Embryonic facial prominence (tissue), 1 donor: Measurements from ENCODE around the gene ZNF497.
"Not testable (repeated sequence)": the region's sequence is repeated elsewhere in the genome, so short reads cannot be mapped to it uniquely, and the experiment has no call there.

Experiments
- DNase-seq: peaks from one replicate; pipeline ENCODE4 v3.0.0-alpha.2; 2016; ENCODE audit errors: extremely low spot score

The ZNF497 gene

GRCh38 chr19:58362272-58362994 lies at the start of gene ZNF497:
Gene ZNF497 (minus strand): TSS chr19:58362751. CDS start chr19:58357635, 5,116 bp downstream.
- peak; percentile 86 for DNase-seq

DNA sequence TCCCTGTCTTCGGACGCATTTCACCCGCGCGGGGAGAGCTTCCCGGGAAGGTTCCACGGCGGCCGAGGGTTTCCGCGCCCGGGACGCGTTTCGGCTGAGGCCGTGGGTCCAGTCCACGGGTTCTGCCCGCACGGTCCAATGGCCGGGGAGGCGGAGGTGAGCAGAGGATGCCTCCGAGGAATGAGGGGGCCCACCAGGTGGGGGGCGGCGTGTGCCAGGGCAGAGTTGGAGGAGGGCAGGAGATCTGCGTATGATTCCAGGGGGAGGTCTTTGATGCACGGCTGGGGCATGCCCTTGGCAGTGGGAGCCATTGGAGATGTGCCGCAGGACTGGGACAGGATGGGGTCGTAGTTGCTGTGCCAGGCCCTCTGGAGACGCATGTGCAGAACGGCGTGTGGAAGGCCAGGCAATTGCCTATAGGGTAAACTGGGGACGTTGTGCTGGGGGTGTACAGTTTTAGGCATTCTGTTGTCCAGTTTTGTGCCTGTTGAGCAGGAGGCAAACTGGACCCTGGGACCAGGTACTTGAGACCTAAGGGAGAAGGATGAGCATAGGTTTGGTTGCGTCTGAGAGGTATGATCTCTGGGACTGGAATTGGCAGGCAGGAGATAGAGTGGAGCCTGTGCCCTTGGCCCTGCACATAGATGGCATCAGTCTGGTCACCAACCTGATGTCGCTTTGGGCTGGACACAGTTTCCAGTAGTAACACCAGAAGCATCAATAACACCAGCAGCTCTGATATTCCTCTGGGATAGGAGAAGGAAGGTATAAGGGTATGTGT lies 46.6 kb upstream of the ZNF497 start:
- no peak for DNase-seq

- DNase-seq, result peak; percentile 97
Observed at GRCh38 chr19:58408152-58409009, 45.8 kb upstream of the ZNF497 start, which contains the start of gene ZNF584. Gene ZNF584 (plus strand): TSS chr19:58408649. CDS start chr19:58409148, 499 bp downstream.

DNA sequence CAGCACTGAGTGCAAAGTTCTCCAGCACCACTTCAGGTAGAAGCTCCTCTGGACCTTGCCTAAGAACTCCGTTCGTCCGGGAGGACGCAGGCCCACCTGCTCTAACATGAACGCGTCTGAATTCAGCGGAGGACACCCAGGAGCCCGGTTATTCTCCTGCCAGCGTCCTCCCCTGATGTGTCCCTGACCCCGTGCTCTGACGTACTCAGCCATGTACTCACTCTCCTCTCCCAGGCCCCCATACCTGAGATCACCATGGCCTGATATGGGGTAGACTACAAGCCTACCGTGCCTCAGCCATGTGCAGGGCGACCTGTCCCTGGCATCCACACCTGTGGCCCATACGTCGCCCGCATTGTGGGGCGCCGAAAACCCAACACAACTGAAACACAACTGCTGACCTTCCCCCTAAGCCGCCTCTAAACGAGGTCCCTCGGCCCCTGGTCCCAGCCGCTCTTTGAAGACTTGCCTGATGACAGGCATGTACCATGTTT lies 45.2 kb upstream of the ZNF497 start:
- DNase-seq, result no peak

- no peak for DNase-seq
Observed at GRCh38 chr19:58406818-58407657, 44.5 kb upstream of the ZNF497 start.

- not testable (repeated sequence) for DNase-seq
Observed at GRCh38 chr19:58403920-58404478, 41.4 kb upstream of the ZNF497 start.

DNA sequence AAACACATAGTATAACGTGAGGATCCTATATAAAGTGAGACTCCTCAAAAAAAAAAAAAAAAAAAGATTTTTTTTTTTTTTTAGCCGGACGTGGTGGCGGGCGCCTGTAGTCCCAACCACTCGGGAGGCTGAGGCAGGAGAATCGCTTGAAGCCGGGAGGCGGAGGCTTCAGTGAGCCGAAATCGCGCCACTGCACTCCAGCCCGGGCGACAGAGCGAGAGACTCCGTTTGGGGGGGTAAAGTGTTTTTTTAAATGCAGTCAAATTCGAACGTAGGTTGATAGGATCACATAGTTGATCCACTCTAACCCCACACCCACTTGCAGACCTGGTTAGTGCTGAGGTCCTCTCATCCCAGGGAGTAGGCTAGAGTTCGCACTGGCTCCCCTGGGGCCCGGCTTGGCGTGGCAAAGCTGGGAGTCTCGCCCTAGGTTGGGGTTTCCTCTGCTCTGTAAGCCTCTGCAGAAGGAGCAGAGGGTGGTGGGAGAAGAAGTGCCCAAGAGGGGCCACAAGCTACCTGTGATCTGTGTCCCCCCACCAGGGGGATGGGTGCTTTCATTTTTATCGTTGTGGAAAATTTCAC lies 39.4 kb upstream of the ZNF497 start:
- DNase-seq, result no peak

- peak; percentile 99 for DNase-seq
Observed at GRCh38 chr19:58400916-58401839, 38.6 kb upstream of the ZNF497 start.

GRCh38 chr19:58400316-58400915 lies 37.9 kb upstream of the ZNF497 start:
- DNase-seq, result no peak

GRCh38 chr19:58399903-58400302 lies 37.4 kb upstream of the ZNF497 start:
- no peak for DNase-seq

DNA sequence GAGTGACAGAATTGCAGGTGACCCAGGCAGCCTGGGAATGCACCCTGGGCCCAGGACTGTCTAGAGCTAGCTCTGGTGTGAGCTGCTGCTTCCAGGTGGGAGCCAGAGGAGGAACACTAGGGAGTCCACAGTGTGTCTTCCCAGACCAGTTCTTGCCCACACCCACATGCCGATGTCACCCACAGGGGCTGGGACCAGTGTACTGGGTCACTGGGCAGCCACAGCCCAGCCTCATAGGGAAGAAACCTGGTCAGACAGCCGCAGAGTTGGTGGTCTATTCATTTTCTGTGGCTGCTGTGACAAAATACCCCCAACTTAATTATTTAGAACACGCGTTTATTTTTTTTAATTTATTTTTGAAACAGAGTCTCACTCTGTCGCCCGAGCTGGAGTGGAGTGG lies 36.0 kb upstream of the ZNF497 start:
- no peak for DNase-seq

GRCh38 chr19:58398087-58398486 lies 35.5 kb upstream of the ZNF497 start:
- DNase-seq, result no peak

DNA sequence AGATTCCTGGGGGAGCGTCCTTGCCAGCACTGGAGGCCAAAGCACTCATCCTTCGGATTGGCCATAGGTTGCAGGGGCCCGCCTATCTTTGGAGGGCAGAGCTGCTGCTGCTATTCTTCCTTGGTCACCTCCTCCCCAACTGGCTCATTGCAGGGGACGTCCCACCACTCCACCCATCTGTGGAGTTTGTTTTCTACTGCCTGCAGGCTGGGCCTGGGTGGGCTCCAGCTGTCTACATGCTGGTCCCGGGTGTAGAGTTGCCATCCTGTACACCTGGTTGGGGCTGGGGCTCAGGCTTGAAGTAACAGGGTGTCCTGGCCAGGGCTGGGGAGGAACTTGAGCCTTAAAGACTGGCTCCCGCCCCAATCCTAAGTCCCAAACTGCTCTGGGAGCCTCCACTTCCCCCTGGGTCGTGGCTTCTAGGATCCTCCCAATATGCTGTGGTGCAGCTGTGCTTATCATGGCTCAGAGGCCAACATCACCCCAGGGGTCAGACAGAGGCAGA lies 35.0 kb upstream of the ZNF497 start:
- no peak for DNase-seq

DNA sequence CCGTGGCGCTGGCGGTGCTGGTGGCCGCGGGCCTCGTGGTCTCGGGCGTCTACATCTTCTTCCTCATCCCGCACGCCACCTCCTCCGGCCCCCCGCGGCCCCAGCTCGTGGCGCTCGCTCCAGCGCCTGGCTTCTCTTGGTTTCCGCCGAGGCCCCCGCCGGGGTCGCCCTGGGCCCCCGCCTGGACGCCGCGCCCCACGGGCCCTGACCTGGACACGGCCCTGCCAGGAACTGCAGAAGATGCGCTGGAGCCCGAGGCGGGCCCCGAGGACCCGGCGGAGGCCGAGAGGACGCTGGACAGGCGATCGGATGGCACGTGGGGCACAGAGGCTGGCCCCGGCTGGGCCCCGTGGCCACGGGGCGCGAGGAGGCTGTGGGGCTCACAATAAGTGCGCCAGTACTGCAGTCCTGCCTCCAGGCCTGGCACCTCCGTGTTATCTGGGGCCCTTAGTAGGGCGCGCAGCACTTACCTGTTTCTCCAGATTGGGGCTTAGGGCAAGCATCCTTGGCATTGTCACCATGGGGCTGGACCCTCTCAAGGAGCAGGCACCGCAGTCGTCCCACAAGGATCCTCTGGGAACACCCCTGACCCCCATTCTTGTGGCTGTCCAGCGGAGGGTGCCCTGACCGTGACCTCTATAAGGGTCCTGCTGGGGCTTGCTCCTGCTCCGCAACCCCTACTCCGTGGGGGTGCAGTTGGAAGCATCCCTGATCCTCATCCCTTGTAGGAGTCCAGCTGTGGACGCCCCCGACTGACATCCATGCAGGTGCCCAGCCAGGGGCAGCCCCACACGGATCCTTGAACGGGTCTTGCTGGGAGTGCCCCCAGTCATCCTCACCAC lies 34.4 kb upstream of the ZNF497 start:
- no peak for DNase-seq

- no peak for DNase-seq
Observed at GRCh38 chr19:58395979-58396627, 33.6 kb upstream of the ZNF497 start.

DNA sequence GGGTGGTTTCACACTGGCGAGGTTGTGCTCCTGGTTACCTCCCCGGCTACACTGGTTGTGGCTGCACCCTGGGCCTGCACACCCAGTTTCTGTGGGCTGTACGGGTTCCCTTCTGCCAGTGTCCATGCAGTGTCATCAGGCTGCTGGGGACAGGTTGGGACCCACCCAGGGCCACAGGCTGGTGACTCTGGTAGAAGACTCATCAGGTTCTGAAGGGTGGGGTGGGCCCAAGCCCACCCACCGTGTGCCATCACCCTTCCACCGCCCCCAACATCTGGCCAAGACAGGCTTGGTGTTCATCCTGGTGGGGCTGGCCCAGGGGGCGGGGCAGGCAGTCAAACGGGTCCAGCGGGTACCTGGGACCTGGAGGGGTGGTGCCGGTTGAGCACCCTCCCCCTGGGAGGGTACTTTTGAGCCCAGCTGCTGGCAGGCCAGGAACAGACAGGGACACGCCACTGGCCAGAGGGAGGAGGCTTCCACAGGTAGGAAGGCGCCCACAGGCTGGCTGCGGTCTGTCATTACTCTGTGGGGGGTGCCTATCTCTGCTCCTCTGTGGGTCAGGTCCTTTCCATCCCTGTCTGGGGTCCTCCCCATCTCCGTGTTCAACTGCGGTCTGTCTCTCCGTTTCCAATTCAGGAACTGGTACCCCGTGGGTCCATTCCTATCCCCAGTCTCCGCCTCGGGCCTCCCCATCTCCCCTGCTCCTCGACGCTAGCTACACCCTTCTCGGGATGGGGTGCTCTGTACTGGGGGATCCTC lies 32.8 kb upstream of the ZNF497 start, which contains the start of gene RNF225:
Gene RNF225 (plus strand): TSS at position 437 of the 759 bp plus-strand sequence. CDS start 434 bp downstream, outside the sequence.
- DNase-seq, result no peak
